Activated CD4-positive, alpha-beta T cell treated with anti-CD3 and anti-CD28 coated beads, Interleukin-2, amount 10 ng/mL, durations not matched to agents 24 days and 14 days (primary cell): ENCODE data around the gene LRRC74A. TPM values are rescaled to one million over a fixed set of nuclear protein-coding genes. Genes with fewer than 3 reads are reported as not detected.
A peak's percentile ranks its signal among the peaks of the same experiment; 100 is the strongest.

Experiments used
- DNase-seq: peaks from one replicate; pipeline ENCODE4 v3.0.0; 2022
- H3K27ac Mint-ChIP-seq: one replicate; pipeline ENCODE4 v1.8.0; 2022; ENCODE audit warnings: mild to moderate bottlenecking, mixed read lengths
- H3K27me3 Mint-ChIP-seq: one replicate; pipeline ENCODE4 v1.8.0; 2022; ENCODE audit warnings: mixed read lengths
- H3K36me3 Mint-ChIP-seq: one replicate; pipeline ENCODE4 v1.8.0; 2022; ENCODE audit warnings: low read depth, mild to moderate bottlenecking, mixed read lengths
- H3K4me1 Mint-ChIP-seq: one replicate; pipeline ENCODE4 v1.8.0; 2021; ENCODE audit warnings: mixed read lengths
- H3K4me3 Mint-ChIP-seq: one replicate; pipeline ENCODE4 v1.8.0; 2022; ENCODE audit warnings: mild to moderate bottlenecking, moderate library complexity, mixed read lengths
- H3K9me3 Mint-ChIP-seq: one replicate; pipeline ENCODE4 v1.8.0; 2021; ENCODE audit warnings: mixed read lengths
- intact Hi-C: fragments of 100-400 bp; cut with micrococcal nuclease; formaldehyde crosslinking; loops from one replicate; pipeline ENCODE4 v1.15.1; 2023
- total RNA-seq: library from RNA; stranded (reverse); gene quantifications from 2 replicates; pipeline ENCODE4 v1.2.3, GENCODE V29; 2022

Gene LRRC74A
- total RNA-seq, 1 donor from 2014 or later, result not detected

DNA sequence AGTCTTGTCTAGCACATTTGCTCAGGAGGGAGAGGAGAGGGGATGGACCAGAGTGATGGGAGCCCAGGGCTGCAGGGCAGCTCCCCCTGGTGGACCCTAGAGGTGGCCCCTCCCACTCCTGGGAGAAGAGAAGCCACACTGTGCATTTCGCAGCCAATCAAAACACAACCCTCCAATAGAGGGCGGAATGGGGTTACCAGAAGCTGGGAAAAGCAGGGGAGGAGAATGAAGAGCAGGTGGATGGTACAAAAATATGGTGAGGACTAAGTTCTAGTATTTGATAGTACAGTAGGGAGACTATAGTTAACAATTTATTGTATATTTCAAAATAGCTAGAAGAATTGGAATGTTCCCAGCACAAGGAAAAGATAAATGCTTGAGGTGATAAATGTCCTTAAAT lies 41.3 kb upstream of the LRRC74A start:
- H3K9me3 Mint-ChIP-seq, result no peaks in the 10 kb centered on the region
- H3K27me3 Mint-ChIP-seq, result no peaks in the 10 kb centered on the region
- no peak overlapping the region for H3K4me3 Mint-ChIP-seq
- peak; percentile 88 for DNase-seq
- H3K4me1 Mint-ChIP-seq, result peaks cover 38% of the 10 kb centered on the region
- intact Hi-C loops, result loop anchor here (1.0 to 2.0 kb wide), 3 partner anchors 24 to 75 kb away; partner anchors contain the start of genes ANGEL1 and VASH1
- H3K27ac Mint-ChIP-seq, result no peak overlapping the region
- H3K36me3 Mint-ChIP-seq, result peaks cover 17% of the 10 kb centered on the region

DNA sequence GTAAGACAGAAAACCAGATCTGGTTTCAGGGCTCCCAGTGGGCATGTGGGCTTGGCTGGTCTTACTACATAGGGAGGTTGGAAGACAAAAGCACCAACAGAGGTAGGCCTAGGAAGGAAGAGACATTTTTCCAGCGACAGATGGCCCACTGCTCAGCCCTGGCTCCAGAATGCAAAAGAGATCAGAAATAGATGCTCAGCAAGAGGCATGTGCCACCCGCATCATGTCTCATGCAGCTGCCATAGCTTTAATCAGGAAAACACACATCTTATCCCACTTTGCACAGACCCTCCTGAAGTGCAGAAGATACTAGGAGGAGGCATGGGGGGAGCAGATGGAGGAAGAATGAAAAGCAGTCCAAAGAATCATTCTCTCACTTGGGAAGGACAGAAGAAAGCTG lies 39.6 kb upstream of the LRRC74A start:
- intact Hi-C loops, result no loop called here
- Mint-ChIP-seq H3K27me3 (no peaks in the 10 kb centered on the region), H3K36me3 (peaks cover 18% of the 10 kb centered on the region), H3K9me3 (no peaks in the 10 kb centered on the region), H3K4me3 (no peak overlapping the region), H3K4me1 (peaks cover 31% of the 10 kb centered on the region), H3K27ac (no peak overlapping the region)
- DNase-seq, result no peak

DNA sequence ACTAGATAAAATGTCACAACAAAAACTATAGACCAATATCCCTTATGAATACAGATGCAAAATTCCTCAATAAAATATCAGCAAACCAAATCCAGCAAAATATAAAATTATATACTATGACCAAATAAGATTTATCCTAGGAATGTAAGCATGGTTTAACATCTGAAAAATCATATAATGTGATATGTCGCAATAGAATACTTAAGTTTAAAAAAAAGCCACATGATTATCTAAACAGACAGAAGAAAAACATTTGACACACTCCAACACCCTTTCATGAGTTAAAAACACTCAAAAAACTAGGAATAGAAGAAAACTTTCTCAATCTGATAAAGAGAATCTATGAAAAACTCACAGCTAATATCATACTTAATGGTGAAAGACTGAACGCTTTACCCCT lies 33.8 kb upstream of the LRRC74A start:
- Mint-ChIP-seq H3K9me3 (no peaks in the 10 kb centered on the region), H3K27me3 (no peaks in the 10 kb centered on the region), H3K36me3 (peaks cover 22% of the 10 kb centered on the region), H3K4me1 (no peaks in the 10 kb centered on the region), H3K27ac (no peak overlapping the region), H3K4me3 (no peak overlapping the region)
- intact Hi-C loops, result no loop called here
- no peak for DNase-seq

DNA sequence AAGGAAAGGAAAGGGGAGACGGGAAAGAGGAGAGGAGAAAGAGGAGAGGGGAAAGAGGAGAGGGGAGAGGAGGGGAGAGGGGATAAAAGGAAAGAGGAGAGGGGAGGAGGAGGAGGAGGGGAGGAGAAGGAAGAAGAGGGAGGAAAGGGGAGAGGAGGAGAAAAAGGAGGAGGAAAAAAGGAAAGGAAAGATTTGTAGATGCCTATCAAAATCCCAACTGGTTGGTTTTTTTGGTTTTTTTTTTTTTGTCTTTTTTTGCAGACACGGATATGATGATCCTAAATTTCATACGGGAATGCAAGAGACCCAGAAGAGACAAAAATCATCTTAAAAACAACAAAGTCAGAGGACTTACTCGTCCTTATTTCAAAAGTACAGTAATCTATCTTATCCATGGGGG lies 32.9 kb upstream of the LRRC74A start:
- H3K36me3 Mint-ChIP-seq, result peaks cover 28% of the 10 kb centered on the region
- intact Hi-C loops, result no loop called here

DNA sequence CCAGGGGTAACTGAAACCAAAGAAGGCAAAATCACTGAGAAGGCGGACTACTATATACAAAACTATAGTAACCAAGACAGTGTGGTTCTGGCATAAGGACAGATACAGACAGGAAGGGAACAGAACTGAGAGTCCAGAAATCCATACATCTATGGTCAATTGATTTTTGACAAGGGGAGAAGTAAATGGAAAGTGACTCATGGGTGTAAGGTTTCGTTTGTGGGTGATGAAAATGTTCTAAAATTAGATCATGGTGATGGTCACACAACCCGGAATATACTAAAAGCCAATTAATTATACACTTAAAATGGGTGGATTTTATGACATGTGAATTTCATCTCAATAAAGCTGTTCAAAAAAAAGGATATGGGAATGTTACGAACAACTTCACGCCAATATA lies 32.3 kb upstream of the LRRC74A start:
- Mint-ChIP-seq H3K4me1 (no peaks in the 10 kb centered on the region), H3K27ac (no peak overlapping the region), H3K9me3 (no peaks in the 10 kb centered on the region), H3K4me3 (no peak overlapping the region), H3K27me3 (no peaks in the 10 kb centered on the region), H3K36me3 (peaks cover 27% of the 10 kb centered on the region)
- DNase-seq, result no peak
- intact Hi-C loops, result no loop called here

More for the DNA sequence above, 32.9 kb upstream of the LRRC74A start:
- Mint-ChIP-seq H3K4me1 (no peaks in the 10 kb centered on the region), H3K27ac (no peak overlapping the region), H3K27me3 (no peaks in the 10 kb centered on the region), H3K9me3 (no peaks in the 10 kb centered on the region), H3K4me3 (no peak overlapping the region)
- DNase-seq, result no peak

DNA sequence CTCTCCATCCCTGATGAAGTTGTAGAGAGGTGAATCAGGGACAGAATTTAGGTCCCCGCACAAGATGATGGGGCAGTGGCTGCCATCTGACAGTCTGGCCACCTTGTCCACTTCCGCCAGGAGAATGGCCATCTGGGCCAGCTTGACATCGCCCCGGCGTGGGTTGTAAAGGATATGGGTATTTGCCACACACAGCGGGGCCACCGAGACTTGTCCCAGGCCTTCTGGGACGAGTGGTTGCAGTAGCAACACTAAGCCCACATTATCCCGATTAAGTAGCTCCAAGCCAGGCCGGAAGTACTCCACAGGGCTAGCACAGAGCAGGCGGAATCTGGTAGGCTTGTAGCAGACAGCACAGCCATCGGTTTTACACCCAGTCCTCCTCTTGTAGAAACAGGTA lies 19.8 kb upstream of the LRRC74A start:
- intact Hi-C loops, result no loop called here
- peaks cover 15% of the 10 kb centered on the region for H3K4me1 Mint-ChIP-seq
- no peak overlapping the region for H3K4me3 Mint-ChIP-seq
- no peaks in the 10 kb centered on the region for H3K9me3 Mint-ChIP-seq
- no peaks in the 10 kb centered on the region for H3K27me3 Mint-ChIP-seq
- H3K27ac Mint-ChIP-seq, result no peak overlapping the region
- DNase-seq, result no peak
- H3K36me3 Mint-ChIP-seq, result peaks cover 45% of the 10 kb centered on the region

DNA sequence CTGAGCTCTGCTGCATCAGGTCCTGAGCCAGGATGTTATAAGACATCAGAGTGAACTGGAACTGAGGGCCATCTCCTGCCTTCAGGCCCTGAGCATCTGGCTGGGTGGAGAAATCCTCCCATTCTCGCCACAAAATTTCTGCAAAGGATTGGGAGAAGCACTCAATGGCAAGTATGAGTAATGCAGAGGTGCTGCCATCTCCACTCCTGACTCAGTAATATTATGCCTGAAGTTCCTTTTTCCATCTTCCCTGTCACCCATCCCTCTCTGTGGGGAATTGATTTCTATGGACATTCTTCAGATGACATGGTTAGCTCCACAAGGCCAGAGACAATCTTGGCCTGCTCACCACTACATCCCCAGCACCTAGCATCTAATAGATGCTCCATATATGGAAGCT lies 18.2 kb upstream of the LRRC74A start:
- Mint-ChIP-seq H3K4me3 (no peak overlapping the region), H3K27me3 (no peaks in the 10 kb centered on the region), H3K36me3 (peaks cover 34% of the 10 kb centered on the region), H3K27ac (no peak overlapping the region), H3K9me3 (no peaks in the 10 kb centered on the region), H3K4me1 (peaks cover 21% of the 10 kb centered on the region)
- DNase-seq, result no peak
- intact Hi-C loops, result no loop called here

DNA sequence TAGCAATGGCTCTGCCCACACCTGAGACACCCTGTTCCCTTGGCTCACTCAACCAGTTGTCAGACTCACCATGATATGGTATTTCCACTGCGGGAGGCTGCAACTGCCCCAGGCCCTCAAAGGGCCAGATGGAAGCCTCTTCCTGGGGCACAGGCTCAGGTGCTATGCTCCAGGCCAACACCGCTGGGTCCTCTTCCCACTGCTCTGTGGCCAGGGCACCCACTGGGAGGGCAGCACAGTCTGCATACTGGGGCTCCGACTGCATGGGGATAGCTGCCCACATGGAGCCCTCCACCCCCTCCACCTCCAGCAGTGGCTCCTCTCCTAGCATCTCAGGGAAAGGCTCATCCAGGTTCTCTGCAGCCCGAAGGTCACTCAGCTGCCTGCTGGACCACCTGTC lies 17.2 kb upstream of the LRRC74A start:
- DNase-seq, result peak; percentile 50
- H3K27me3 Mint-ChIP-seq, result no peaks in the 10 kb centered on the region
- H3K9me3 Mint-ChIP-seq, result no peaks in the 10 kb centered on the region
- intact Hi-C loops, result no loop called here
- peaks cover 21% of the 10 kb centered on the region for H3K4me1 Mint-ChIP-seq
- H3K4me3 Mint-ChIP-seq, result no peak overlapping the region
- H3K36me3 Mint-ChIP-seq, result peaks cover 25% of the 10 kb centered on the region
- H3K27ac Mint-ChIP-seq, result no peak overlapping the region

DNA sequence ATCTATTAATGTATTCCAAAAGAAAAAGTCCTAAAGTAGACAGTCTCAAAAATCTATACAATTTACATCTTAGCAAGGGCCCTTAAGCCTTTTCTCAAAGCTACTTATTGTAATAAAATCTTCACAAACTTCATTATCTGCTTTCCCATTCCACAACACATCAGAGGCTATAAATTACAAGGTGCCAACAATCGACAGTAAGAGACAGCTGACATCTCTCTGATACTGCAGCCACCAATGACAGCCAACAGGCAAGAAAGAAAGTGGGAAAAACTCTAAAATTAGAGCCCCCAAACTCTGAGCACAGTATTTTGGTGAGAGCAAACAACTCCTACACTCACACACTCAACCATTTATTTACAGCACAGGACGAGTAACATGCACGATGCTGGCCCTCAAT lies 15.7 kb upstream of the LRRC74A start:
- no peak overlapping the region for H3K27ac Mint-ChIP-seq
- peak overlapping the region; percentile 98 for H3K4me3 Mint-ChIP-seq
- H3K36me3 Mint-ChIP-seq, result peaks cover 21% of the 10 kb centered on the region
- H3K9me3 Mint-ChIP-seq, result no peaks in the 10 kb centered on the region
- H3K27me3 Mint-ChIP-seq, result no peaks in the 10 kb centered on the region
- no peak for DNase-seq
- H3K4me1 Mint-ChIP-seq, result peaks cover 21% of the 10 kb centered on the region
- intact Hi-C loops, result loop anchor here (5.0 kb wide), 2 partner anchors 232 to 647 kb away; partner anchors contain the start of genes AHSA1 and VIPAS39

DNA sequence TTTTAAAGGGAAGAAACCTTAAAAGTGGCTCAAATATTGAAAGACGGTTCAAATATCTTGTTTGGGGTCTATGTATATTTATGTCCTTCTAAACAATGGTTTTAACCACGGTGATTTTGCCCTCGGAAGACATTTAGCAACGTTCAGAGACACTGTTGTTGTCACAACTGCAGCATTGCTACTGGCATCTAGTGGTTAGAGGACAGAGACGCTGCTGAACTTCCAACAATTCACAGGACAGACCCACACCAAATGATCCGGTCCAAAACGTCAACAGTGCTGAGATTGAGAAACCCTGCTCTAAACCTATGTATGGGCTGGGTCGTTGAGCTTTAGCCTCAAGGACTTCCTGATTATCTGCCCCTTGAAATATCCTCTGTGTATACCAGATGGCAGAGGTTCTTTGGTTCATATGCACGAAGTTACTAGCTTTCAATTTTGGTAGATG lies 15.2 kb upstream of the LRRC74A start:
- peak; percentile 78 for DNase-seq
- H3K36me3 Mint-ChIP-seq, result peaks cover 21% of the 10 kb centered on the region
- no peaks in the 10 kb centered on the region for H3K27me3 Mint-ChIP-seq
- H3K4me3 Mint-ChIP-seq, result peak overlapping the region; percentile 98
- peaks cover 21% of the 10 kb centered on the region for H3K4me1 Mint-ChIP-seq
- H3K9me3 Mint-ChIP-seq, result no peaks in the 10 kb centered on the region
- peak overlapping the region; percentile 27 for H3K27ac Mint-ChIP-seq
- intact Hi-C loops, result loop anchor here (1.0 to 5.0 kb wide), 4 partner anchors 101 to 646 kb away; partner anchors contain the start of genes AHSA1 and VIPAS39

DNA sequence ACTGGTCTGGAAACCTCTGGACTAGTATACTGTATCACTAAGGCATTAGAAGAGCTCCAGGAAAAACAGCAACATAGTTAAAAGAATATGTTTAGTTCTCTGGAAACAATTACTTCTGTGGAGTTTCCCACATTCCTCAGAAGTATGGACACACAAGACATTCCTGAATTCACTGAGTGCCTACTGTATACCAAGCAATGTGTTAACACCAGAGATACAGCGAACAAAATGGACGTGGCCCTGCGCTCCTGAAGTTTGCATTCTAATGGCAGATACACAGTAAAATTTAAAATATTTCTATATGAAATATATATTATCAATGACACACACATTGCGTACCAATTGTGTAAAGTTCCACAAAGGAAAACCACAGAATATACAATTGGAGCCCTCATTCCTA lies 14.6 kb upstream of the LRRC74A start:
- H3K9me3 Mint-ChIP-seq, result no peaks in the 10 kb centered on the region

DNA sequence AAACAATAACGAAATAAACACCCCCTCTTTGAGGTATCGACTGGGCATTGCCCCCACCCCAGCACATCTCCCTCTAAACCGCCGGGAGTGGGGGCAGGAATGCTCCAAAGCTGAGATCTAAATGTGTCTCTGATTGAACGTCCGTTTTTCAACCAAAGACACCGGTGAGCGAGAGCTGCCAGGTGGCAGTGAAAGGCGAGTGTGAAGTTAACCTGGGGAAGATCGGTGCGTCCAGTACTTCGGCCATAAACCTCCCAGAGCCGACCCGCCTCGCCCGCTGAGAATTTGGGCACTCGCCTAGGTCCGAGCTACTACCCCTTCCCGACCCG lies 14.2 kb upstream of the LRRC74A start:
- H3K27me3 Mint-ChIP-seq, result no peaks in the 10 kb centered on the region
- H3K4me1 Mint-ChIP-seq, result peaks cover 21% of the 10 kb centered on the region
- H3K27ac Mint-ChIP-seq, result peak overlapping the region; percentile 91
- intact Hi-C loops, result loop anchor here (1.0 to 5.0 kb wide), 5 partner anchors 27 to 645 kb away; partner anchors contain the start of genes AHSA1, CIPC and VIPAS39
- H3K4me3 Mint-ChIP-seq, result peak overlapping the region; percentile 98
- H3K36me3 Mint-ChIP-seq, result peaks cover 15% of the 10 kb centered on the region
- DNase-seq, result no peak
- no peaks in the 10 kb centered on the region for H3K9me3 Mint-ChIP-seq

More for the DNA sequence above, 14.6 kb upstream of the LRRC74A start:
- DNase-seq, result no peak
- intact Hi-C loops, result loop anchor here (1.0 to 5.0 kb wide), 4 partner anchors 101 to 646 kb away; partner anchors contain the start of genes AHSA1 and VIPAS39
- no peaks in the 10 kb centered on the region for H3K27me3 Mint-ChIP-seq
- H3K36me3 Mint-ChIP-seq, result peaks cover 17% of the 10 kb centered on the region
- H3K4me3 Mint-ChIP-seq, result peak overlapping the region; percentile 98
- H3K4me1 Mint-ChIP-seq, result peaks cover 21% of the 10 kb centered on the region
- peak overlapping the region; percentile 91 for H3K27ac Mint-ChIP-seq

DNA sequence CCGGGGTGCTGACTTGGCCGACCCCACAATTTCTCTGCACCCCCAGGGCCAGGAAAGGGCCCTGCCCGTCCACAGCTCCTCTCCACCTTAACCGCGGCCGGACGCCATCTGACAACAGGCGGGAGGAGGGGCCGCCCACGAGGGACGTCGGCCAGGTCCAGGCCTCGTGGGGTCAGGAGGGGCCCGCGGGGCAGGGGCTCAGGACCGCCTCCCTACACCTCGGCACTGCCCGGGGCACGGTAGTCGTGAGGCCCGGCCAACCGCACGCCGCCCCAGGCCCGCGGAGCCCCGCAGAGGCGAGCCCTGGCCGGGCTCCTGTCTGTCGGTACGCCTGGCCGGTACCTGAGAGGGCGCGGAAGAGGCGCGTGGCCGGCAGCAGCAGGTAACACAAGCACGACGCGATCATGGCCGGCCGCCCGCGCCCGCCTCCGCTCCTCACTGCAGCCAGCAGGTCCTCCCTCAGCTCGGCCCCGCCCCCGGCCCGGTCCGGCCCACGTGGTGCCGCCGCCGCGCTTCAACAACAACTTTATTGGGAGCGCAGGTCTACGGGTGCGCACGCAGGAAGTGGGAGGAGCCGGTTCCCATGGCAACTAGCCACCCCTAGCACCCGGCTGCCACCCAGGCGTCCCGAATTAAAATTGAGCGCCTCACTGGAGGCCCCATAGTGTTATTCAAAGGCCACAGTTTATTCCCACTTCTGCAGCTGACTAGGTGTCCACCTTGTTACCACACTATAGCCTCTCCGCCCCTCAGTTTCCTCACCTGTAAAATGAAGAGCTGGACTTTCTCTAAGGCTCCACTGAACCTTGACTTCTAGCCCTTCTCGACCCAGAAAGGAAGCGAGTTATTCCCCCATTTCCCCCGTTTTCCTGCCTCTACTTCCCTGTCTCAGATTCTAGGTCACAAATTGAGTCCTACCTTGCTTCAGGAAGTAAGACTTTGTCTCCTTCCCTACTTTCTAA lies 13.5 kb upstream of the LRRC74A start, which contains the start of gene ANGEL1:
ANGEL1 (minus strand) TSS at position 461 of the 962 bp plus-strand sequence; CDS start at position 406, 55 bp downstream.
- peak; percentile 99 for DNase-seq
- Mint-ChIP-seq H3K9me3 (no peaks in the 10 kb centered on the region), H3K4me1 (peaks cover 21% of the 10 kb centered on the region), H3K27me3 (no peaks in the 10 kb centered on the region), H3K27ac (peak within 1 kb of the TSS; percentile 91), H3K4me3 (peak within 1 kb of the TSS; percentile 98), H3K36me3 (peaks cover 9% of the 10 kb centered on the region)
- intact Hi-C loops, result loop anchor here (1.0 to 5.0 kb wide), 5 partner anchors 28 to 645 kb away; partner anchors contain the start of genes AHSA1, CIPC and VIPAS39
